Adrenal gland (tissue), 12 donors: Measurements from ENCODE around the gene SLC25A28. TPM values are rescaled to one million over a fixed set of nuclear protein-coding genes. Genes with fewer than 3 reads are reported as not detected.
"Not testable (repeated sequence)": the region's sequence is repeated elsewhere in the genome, so short reads cannot be mapped to it uniquely, and the experiment has no call there.

Source experiments
- DNase-seq, 7 donors: peaks; one replicate each; pipeline ENCODE4 v3.0.0-alpha.2; 2019 to 2020
- H3K27ac ChIP-seq, 5 donors: fragments of 200-600 bp; sonication (generic) in 4 of 5; 1 replicate in 3 of 5; 2 replicates in 2 of 5; pipeline versions ENCODE4 v1.5.1 to v1.8.0; 2016 to 2020; ENCODE audit warnings: mild to moderate bottlenecking in 1 of 5
- H3K27me3 ChIP-seq: fragments of 200-600 bp; 2 replicates; pipeline ENCODE4 v1.8.0; 2021
- H3K36me3 ChIP-seq, 2 donors: fragments of 200-600 bp; replicated peaks in 1 of 2; 1 replicate in 1 of 2; 2 replicates in 1 of 2; pipeline versions ENCODE4 v1.5.1 to v1.8.0; 2018 to 2022
- H3K4me1 ChIP-seq, 2 donors: fragments of 200-600 bp; replicated peaks in 1 of 2; 1 replicate in 1 of 2; 2 replicates in 1 of 2; pipeline versions ENCODE4 v1.5.1 to v1.8.0; 2018 to 2021
- H3K4me3 ChIP-seq, 4 donors: fragments of 200-600 bp; sonication (generic) in 3 of 4; one replicate each; pipeline ENCODE4 v1.5.1; 2016 to 2018
- H3K9me3 ChIP-seq, 3 donors: fragments of 200-600 bp; sonication (generic) in 1 of 3; replicated peaks in 1 of 3; 1 replicate in 2 of 3; 2 replicates in 1 of 3; pipeline versions ENCODE4 v1.5.1 to v1.8.0; 2016 to 2021
- POLR2A ChIP-seq, 2 donors: fragments of 450-650 bp; IDR thresholded peaks; one replicate each; pipeline ENCODE4 v1.6.1; 2017; ENCODE audit warnings: antibody characterized with exemption in 2 of 2, mild to moderate bottlenecking in 2 of 2, moderate library complexity in 1 of 2
- WGBS, 4 donors: extraction: QIAGEN DNeasy Blood & Tissue Kit in 2 of 4; methylation state at CpG; one replicate each; pipeline versions ENCODE4 v1.1.5 to v1.1.7; 2013 to 2017; 5-methylcytosine and 5-hydroxymethylcytosine counted together
- intact Hi-C, 2 donors: fragments of 100-400 bp; cut with DNase I; formaldehyde crosslinking; loops; one replicate each; pipeline versions ENCODE4 v1.14.1 to v1.15.0; 2022 to 2023
- polyA plus RNA-seq, 3 donors: library from polyadenylated mRNA; stranded (reverse); fragments of 200-250 nt in 2 of 3; fragments of 350-450 nt in 1 of 3; fragmentation: Illumina TruSeq in 1 of 3; extraction: RNeasy Lipid Tissue Mini Kit (QIAGEN cat#74804) in 1 of 3; gene quantifications; one replicate each; pipeline ENCODE4 v1.2.3, GENCODE V29; 2013 to 2014
- total RNA-seq, 9 donors: library from RNA; depleted of rRNA in 4 of 9; stranded (reverse); fragments of >200 nt in 4 of 9; fragments of 120-200 nt in 1 of 9; fragmentation: NEBNext Ultra II Directional in 1 of 9; extraction: Animal tissue kit (Norgen Biotek cat#: 25700) in 1 of 9; gene quantifications; one replicate each; pipeline versions ENCODE4 v1.1.0 to v1.2.4, GENCODE V29; 2013 to 2023
- TF ChIP-seq, protein P1 (sequence below), 6 experiments: fragments of 450-650 bp in 4 of 6; fragments of 200-600 bp in 2 of 6; sonication (generic) in 1 of 6; IDR thresholded peaks; 1 replicate in 5 of 6; 2 replicates in 1 of 6; pipeline versions ENCODE4 v1.5.1 to v1.8.0; 2016 to 2021; ENCODE audit warnings: antibody characterized with exemption in 6 of 6, mild to moderate bottlenecking in 2 of 6, moderate library complexity in 1 of 6
- donor health status: healthy with polysubstance abuse.
- donor health status: Bipolar disorder and iron deficiency.
- donor health status: DM: yes; HTN: yes; CAD: no.
- donor health status: DM: no; HTN: no; CAD: no.
- donor health status: DM: no; HTN: no; CAD: no.
- donor health status: DM: yes; HTN: yes; CAD: no.

SLC25A28 gene
- total and polyA plus RNA-seq, 12 donors = 9.6 to 299 (median 66.0) TPM

DNA sequence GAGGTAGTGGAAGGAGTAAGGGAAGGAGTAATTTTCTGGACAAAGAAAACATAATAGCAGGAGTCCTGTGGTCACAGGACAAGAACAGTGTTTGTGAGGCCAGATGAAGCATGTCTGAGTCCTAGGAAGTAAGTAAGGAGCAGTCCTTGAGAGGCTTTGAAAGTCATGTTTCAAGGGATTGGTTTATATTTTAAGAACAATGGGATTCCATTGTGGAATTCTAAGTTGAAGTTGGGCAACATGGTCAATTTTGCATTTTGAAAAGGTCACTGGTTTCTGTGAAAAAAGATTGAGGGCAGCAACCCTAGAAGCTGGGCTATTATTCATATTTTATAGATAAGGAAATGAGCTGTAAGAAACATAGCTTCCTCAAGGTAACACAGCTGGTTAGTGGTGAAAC lies 10.8 kb upstream of the SLC25A28 start:
- DNase-seq = peak in 2 of 7 donors; percentile 20 to 35
- Histone ChIP-seq H3K9me3 (no peaks in the 10 kb centered on the region), H3K4me1 (peaks cover 11 to 26% of the 10 kb centered on the region in 2 donors), H3K27me3 (no peaks in the 10 kb centered on the region), H3K4me3 (no peak overlapping the region), H3K27ac (peak overlapping the region; percentile 58 to 86 (median 82)), H3K36me3 (no peaks in the 10 kb centered on the region)
- intact Hi-C loops = no loop called here
- peak in 1 of 2 donors; percentile 43 for TF ChIP-seq POLR2A (IDR thresholded peaks at IDR 0.05)
- TF ChIP-seq, protein P1, sequence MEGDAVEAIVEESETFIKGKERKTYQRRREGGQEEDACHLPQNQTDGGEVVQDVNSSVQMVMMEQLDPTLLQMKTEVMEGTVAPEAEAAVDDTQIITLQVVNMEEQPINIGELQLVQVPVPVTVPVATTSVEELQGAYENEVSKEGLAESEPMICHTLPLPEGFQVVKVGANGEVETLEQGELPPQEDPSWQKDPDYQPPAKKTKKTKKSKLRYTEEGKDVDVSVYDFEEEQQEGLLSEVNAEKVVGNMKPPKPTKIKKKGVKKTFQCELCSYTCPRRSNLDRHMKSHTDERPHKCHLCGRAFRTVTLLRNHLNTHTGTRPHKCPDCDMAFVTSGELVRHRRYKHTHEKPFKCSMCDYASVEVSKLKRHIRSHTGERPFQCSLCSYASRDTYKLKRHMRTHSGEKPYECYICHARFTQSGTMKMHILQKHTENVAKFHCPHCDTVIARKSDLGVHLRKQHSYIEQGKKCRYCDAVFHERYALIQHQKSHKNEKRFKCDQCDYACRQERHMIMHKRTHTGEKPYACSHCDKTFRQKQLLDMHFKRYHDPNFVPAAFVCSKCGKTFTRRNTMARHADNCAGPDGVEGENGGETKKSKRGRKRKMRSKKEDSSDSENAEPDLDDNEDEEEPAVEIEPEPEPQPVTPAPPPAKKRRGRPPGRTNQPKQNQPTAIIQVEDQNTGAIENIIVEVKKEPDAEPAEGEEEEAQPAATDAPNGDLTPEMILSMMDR (IDR thresholded peaks at IDR 0.05) = no peak

DNA sequence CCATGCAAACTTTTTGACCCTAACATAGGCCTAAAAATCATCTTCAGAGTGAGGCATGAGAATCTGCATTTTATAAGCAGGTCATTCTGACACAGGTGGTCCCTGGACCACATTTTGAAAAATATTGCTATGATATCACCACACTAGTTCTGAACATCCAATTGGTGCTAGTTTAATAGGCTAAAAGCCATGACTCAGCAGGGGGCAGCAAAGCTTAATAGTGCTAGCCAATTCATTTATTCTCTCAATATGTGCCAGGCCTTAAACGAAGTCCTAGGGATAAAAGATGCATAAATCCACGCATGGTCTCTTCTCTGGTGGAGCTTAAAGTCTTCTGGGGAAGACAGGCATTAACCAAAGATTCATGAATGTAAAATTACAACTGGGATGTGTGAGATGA lies 10.2 kb upstream of the SLC25A28 start:
- no peaks in the 10 kb centered on the region for H3K9me3 ChIP-seq
- 22 to 34% (median 27%) methylated on average over 2 of the region's 2 CpGs for WGBS, 4 donors
- H3K4me3 ChIP-seq = no peak overlapping the region
- H3K27ac ChIP-seq = peak overlapping the region; percentile 58 to 86 (median 82)
- H3K36me3 ChIP-seq = no peaks in the 10 kb centered on the region
- peaks cover 11 to 26% of the 10 kb centered on the region in 2 donors for H3K4me1 ChIP-seq
- no peaks in the 10 kb centered on the region for H3K27me3 ChIP-seq
- peak; percentile 46 to 85 (median 61) for DNase-seq
- intact Hi-C loops = no loop called here
- no peak for TF ChIP-seq POLR2A (IDR thresholded peaks at IDR 0.05)
- TF ChIP-seq, protein P1 (IDR thresholded peaks at IDR 0.05) = peak in 5 of 6 experiments; percentile 34 to 58 (median 47)

DNA sequence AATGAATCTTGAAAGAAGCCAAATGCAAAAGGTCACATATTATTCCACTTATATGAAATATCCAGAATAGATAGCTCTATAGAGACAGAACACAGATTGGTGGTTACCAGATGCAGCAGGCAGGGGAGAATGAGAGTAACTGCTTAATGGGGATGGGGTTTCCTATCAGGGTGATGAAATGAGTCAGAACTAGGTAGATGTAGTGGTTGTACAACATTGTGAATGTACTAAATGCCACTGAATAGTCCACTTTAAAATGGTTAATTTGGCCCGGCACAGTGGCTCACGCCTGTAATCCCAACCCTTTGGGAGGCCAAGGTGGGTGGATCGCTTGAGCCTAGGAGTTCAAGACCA lies 9.4 kb upstream of the SLC25A28 start:
- Histone ChIP-seq H3K27me3 (no peaks in the 10 kb centered on the region), H3K27ac (no peak overlapping the region), H3K36me3 (no peaks in the 10 kb centered on the region), H3K4me3 (no peak overlapping the region), H3K4me1 (peaks cover 11 to 26% of the 10 kb centered on the region in 2 donors), H3K9me3 (no peaks in the 10 kb centered on the region)
- WGBS, 4 donors = 59 to 96% (median 64%) methylated on average over 2 to 3 of the region's 3 CpGs
- TF ChIP-seq, protein P1 (IDR thresholded peaks at IDR 0.05) = no peak
- no peak for TF ChIP-seq POLR2A (IDR thresholded peaks at IDR 0.05)
- intact Hi-C loops = loop anchor here (10.0 kb wide), 1 partner anchor 85 kb away; no protein-coding TSS in a partner anchor
- no peak for DNase-seq

DNA sequence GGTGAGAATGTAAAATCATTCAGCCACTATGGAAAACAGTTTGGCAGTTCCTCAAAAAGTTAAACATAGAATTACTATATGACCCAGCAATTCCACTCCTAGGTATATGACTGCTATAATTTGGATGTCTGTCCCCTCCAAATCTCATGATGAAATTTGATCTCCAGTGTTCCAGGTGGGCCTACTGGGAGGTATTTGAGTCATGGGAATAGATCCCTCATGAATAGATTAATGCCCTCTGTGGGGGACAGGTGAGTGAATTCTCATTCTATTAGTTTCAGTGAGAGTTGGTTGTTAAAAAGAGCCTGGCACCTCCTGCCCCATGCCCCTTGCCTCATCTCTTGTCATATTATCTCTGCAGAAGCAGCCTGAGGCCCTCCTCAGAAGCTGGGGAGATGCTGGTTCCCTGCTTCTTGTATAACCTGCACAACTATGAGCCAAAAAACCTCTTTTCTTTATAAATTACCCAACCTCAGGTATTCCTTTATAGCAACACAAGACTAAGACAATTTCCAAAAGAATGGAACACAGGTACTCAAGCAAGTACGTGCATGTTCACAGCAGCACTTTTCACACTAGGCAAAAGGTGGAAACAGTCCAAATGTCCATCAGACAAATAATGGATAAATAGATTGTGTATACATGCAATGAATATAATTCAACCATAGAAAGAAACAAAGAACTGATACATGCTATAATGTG lies 8.8 kb upstream of the SLC25A28 start:
- H3K9me3 ChIP-seq = no peaks in the 10 kb centered on the region
- no peaks in the 10 kb centered on the region for H3K27me3 ChIP-seq
- WGBS, 4 donors = 88 to 96% (median 89%) methylated on average over 1 of the region's 1 CpG
- no peaks in the 10 kb centered on the region for H3K36me3 ChIP-seq
- TF ChIP-seq, protein P1 (IDR thresholded peaks at IDR 0.05) = no peak
- no peak for TF ChIP-seq POLR2A (IDR thresholded peaks at IDR 0.05)
- no peak overlapping the region for H3K27ac ChIP-seq
- no peak overlapping the region for H3K4me3 ChIP-seq
- intact Hi-C loops = loop anchor here (10.0 kb wide), 1 partner anchor 86 kb away; no protein-coding TSS in a partner anchor
- peaks cover 11 to 26% of the 10 kb centered on the region in 2 donors for H3K4me1 ChIP-seq
- DNase-seq = no peak

DNA sequence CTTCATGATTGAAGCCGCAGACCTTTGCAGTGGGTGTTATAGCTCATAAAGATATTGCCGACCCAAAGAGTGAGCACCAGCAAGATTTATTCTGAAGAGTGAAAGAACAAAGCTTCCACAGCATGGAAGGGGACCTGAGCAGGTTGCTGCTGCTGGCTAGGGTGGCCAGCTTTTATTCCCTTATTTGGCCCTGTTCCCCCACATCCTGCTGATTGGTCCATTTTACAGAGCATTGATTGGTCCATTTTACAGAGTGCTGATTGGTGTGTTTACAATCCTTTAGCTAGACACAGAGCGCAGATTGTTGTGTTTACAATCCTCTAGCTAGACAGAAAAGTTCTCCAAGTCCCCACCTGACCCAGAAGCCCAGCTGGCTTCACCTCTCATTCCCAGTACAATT lies 4.9 kb upstream of the SLC25A28 start:
- intact Hi-C loops = loop anchor here (10.0 kb wide), 1 partner anchor 90 kb away; no protein-coding TSS in a partner anchor
- 63 to 67% (median 64%) methylated on average over 3 of the region's 3 CpGs for WGBS, 4 donors
- not testable (repeated sequence) for H3K36me3 ChIP-seq, H3K27ac ChIP-seq, H3K4me3 ChIP-seq, H3K27me3 ChIP-seq, DNase-seq, H3K4me1 ChIP-seq, H3K9me3 ChIP-seq
